DND-41 (cell line): ENCODE results near the gene CYP27B1.

Source experiments
- EZH2 ChIP-seq: IDR thresholded peaks from 3 replicates; pipeline ENCODE4 v1.6.1; 2012; ENCODE audit warnings: borderline replicate concordance, low read depth, mild to moderate bottlenecking, moderate library complexity, low read length, inconsistent platforms; ENCODE audit not compliant: severe bottlenecking
- TF ChIP-seq, protein P1 (sequence below): IDR thresholded peaks from 2 replicates; pipeline ENCODE4 v1.5.1; 2012; ENCODE audit warnings: borderline replicate concordance, low read length, moderate library complexity, mild to moderate bottlenecking; ENCODE audit not compliant: poor library complexity, severe bottlenecking; ENCODE audit errors: extremely low read depth

- TF ChIP-seq, protein P1, sequence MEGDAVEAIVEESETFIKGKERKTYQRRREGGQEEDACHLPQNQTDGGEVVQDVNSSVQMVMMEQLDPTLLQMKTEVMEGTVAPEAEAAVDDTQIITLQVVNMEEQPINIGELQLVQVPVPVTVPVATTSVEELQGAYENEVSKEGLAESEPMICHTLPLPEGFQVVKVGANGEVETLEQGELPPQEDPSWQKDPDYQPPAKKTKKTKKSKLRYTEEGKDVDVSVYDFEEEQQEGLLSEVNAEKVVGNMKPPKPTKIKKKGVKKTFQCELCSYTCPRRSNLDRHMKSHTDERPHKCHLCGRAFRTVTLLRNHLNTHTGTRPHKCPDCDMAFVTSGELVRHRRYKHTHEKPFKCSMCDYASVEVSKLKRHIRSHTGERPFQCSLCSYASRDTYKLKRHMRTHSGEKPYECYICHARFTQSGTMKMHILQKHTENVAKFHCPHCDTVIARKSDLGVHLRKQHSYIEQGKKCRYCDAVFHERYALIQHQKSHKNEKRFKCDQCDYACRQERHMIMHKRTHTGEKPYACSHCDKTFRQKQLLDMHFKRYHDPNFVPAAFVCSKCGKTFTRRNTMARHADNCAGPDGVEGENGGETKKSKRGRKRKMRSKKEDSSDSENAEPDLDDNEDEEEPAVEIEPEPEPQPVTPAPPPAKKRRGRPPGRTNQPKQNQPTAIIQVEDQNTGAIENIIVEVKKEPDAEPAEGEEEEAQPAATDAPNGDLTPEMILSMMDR: peak; percentile 85
- TF ChIP-seq EZH2: no peak
Observed at GRCh38 chr12:57741844-57742738, 24.8 kb downstream of the CYP27B1 start.
